ENCODE data around the gene PNKD. TPM values are rescaled to one million over a fixed set of nuclear protein-coding genes. Genes with fewer than 3 reads are reported as not detected.

PNKD gene
- total and polyA plus RNA-seq, 2 donors (not counting 1 experiment from before 2014, with no cell fraction given) = 27.7 to 29.1 TPM

- Histone ChIP-seq H3K79me2 (ENCODE audit: control insufficient read depth, insufficient read depth, low read length) (peaks cover 58% of the 10 kb centered on the region), H3K9me3 (ENCODE audit: control insufficient read depth, insufficient read depth, low read depth, low read length) (no peaks in the 10 kb centered on the region)
- TF ChIP-seq EZH2 (IDR thresholded peaks at IDR 0.05; ENCODE audit: low read length, missing control alignments) (no peak), CTCF (conservative IDR thresholded peaks at IDR 0.05 in 1 of 2, IDR thresholded peaks at IDR 0.05 in 1 of 2; ENCODE audit: low read depth in 1 of 2, low read length in 2 of 2) (no peak)
Observed at GRCh38 chr2:218280260-218280870, 10.0 kb downstream of the PNKD start.

GRCh38 chr2:218281449-218281848 is 11.1 kb downstream of the PNKD start:
- no peak overlapping the region for H3K4me3 ChIP-seq (replicated peaks in 1 of 4; ENCODE audit: control extremely low read depth in 1 of 4, insufficient read depth in 1 of 4, low read depth in 3 of 4, low read length in 4 of 4)
- H3K79me2 ChIP-seq (ENCODE audit: control insufficient read depth, insufficient read depth, low read length) = peaks cover 67% of the 10 kb centered on the region
- peaks cover 29% of the 10 kb centered on the region for H3K36me3 ChIP-seq (ENCODE audit: control insufficient read depth, insufficient read depth, low read length)
- H3K9ac ChIP-seq (ENCODE audit: insufficient read depth, low read length) = peak overlapping the region; percentile 18
- H3K4me2 ChIP-seq (ENCODE audit: extremely low read depth, insufficient read depth, low read length) = no peak overlapping the region
- peak overlapping the region; percentile 77 for H3K27ac ChIP-seq (ENCODE audit: insufficient read depth, low read length)
- no peak for TF ChIP-seq CTCF (conservative IDR thresholded peaks at IDR 0.05 in 1 of 2, IDR thresholded peaks at IDR 0.05 in 1 of 2; ENCODE audit: low read depth in 1 of 2, low read length in 2 of 2)
- no peak for TF ChIP-seq EZH2 (IDR thresholded peaks at IDR 0.05; ENCODE audit: low read length, missing control alignments)
- H2AFZ ChIP-seq (ENCODE audit: low read length) = no peak overlapping the region
- H3K9me3 ChIP-seq (ENCODE audit: control insufficient read depth, insufficient read depth, low read depth, low read length) = no peaks in the 10 kb centered on the region
- no peaks in the 10 kb centered on the region for H4K20me1 ChIP-seq (ENCODE audit: control insufficient read depth, extremely low read depth, insufficient read depth, low read length)
- no peaks in the 10 kb centered on the region for H3K27me3 ChIP-seq (ENCODE audit: control insufficient read depth, insufficient read depth, low read length)
- peaks cover 41% of the 10 kb centered on the region for H3K4me1 ChIP-seq (ENCODE audit: control insufficient read depth, extremely low read depth, insufficient read depth, low read length)
- DNase-seq (ENCODE audit: low read depth in 2 of 2) = peak; percentile 18 to 30

More at GRCh38 chr2:218280260-218280870, 10.0 kb downstream of the PNKD start:
- no peaks in the 10 kb centered on the region for H3K27me3 ChIP-seq (ENCODE audit: control insufficient read depth, insufficient read depth, low read length)
- H3K4me1 ChIP-seq (ENCODE audit: control insufficient read depth, extremely low read depth, insufficient read depth, low read length) = peaks cover 32% of the 10 kb centered on the region
- H3K36me3 ChIP-seq (ENCODE audit: control insufficient read depth, insufficient read depth, low read length) = peaks cover 39% of the 10 kb centered on the region
- no peak overlapping the region for H3K4me3 ChIP-seq (replicated peaks in 1 of 4; ENCODE audit: control extremely low read depth in 1 of 4, insufficient read depth in 1 of 4, low read depth in 3 of 4, low read length in 4 of 4)
- DNase-seq (ENCODE audit: low read depth in 2 of 2) = no peak
- H3K4me2 ChIP-seq (ENCODE audit: extremely low read depth, insufficient read depth, low read length) = no peak overlapping the region
- no peak overlapping the region for H2AFZ ChIP-seq (ENCODE audit: low read length)
- no peaks in the 10 kb centered on the region for H4K20me1 ChIP-seq (ENCODE audit: control insufficient read depth, extremely low read depth, insufficient read depth, low read length)
- H3K9ac ChIP-seq (ENCODE audit: insufficient read depth, low read length) = no peak overlapping the region
- H3K27ac ChIP-seq (ENCODE audit: insufficient read depth, low read length) = no peak overlapping the region

GRCh38 chr2:218282173-218282991 is 12.1 kb downstream of the PNKD start:
- peaks cover 46% of the 10 kb centered on the region for H3K4me1 ChIP-seq (ENCODE audit: control insufficient read depth, extremely low read depth, insufficient read depth, low read length)
- no peak overlapping the region for H2AFZ ChIP-seq (ENCODE audit: low read length)
- H3K9ac ChIP-seq (ENCODE audit: insufficient read depth, low read length) = peak overlapping the region; percentile 9
- H3K4me2 ChIP-seq (ENCODE audit: extremely low read depth, insufficient read depth, low read length) = peak overlapping the region; percentile 6
- TF ChIP-seq CTCF (conservative IDR thresholded peaks at IDR 0.05 in 1 of 2, IDR thresholded peaks at IDR 0.05 in 1 of 2; ENCODE audit: low read depth in 1 of 2, low read length in 2 of 2) = no peak
- no peak for TF ChIP-seq EZH2 (IDR thresholded peaks at IDR 0.05; ENCODE audit: low read length, missing control alignments)
- no peaks in the 10 kb centered on the region for H3K9me3 ChIP-seq (ENCODE audit: control insufficient read depth, insufficient read depth, low read depth, low read length)
- peak overlapping the region in 1 of 4 experiments; percentile 8 for H3K4me3 ChIP-seq (replicated peaks in 1 of 4; ENCODE audit: control extremely low read depth in 1 of 4, insufficient read depth in 1 of 4, low read depth in 3 of 4, low read length in 4 of 4)
- no peaks in the 10 kb centered on the region for H3K27me3 ChIP-seq (ENCODE audit: control insufficient read depth, insufficient read depth, low read length)
- H3K27ac ChIP-seq (ENCODE audit: insufficient read depth, low read length) = peak overlapping the region; percentile 77
- H4K20me1 ChIP-seq (ENCODE audit: control insufficient read depth, extremely low read depth, insufficient read depth, low read length) = no peaks in the 10 kb centered on the region
- peak; percentile 57 to 77 for DNase-seq (ENCODE audit: low read depth in 2 of 2)
- peaks cover 21% of the 10 kb centered on the region for H3K36me3 ChIP-seq (ENCODE audit: control insufficient read depth, insufficient read depth, low read length)
- peaks cover 67% of the 10 kb centered on the region for H3K79me2 ChIP-seq (ENCODE audit: control insufficient read depth, insufficient read depth, low read length)
